Spleen (tissue), 7 donors: Measurements from ENCODE around the gene PITPNM1.

Experiments
- CTCF ChIP-seq, 11 experiments: fragments of 200-600 bp in 7 of 11; fragments of 450-650 bp in 4 of 11; sonication (generic) in 4 of 11; IDR thresholded peaks in 8 of 11; conservative IDR thresholded peaks in 3 of 11; 1 replicate in 7 of 11; 2 replicates in 4 of 11; pipeline versions ENCODE4 v1.4.0 to v1.8.0; 2016 to 2021; ENCODE audit warnings: antibody characterized with exemption in 11 of 11, inconsistent platforms in 4 of 11, mild to moderate bottlenecking in 1 of 11
- POLR2A ChIP-seq, 3 donors: fragments of 450-650 bp; IDR thresholded peaks; one replicate each; pipeline ENCODE4 v1.5.1; 2017; ENCODE audit warnings: antibody characterized with exemption in 3 of 3, mild to moderate bottlenecking in 1 of 3
- donor health status: DM: no; HTN: no; CAD: no; lungs with moderate emphysema.
- donor health status: DM: no; HTN: no; CAD: no.
- donor health status: DM: no; HTN: no; CAD: no.

- TF ChIP-seq CTCF (IDR thresholded peaks at IDR 0.05 in 8 of 11, conservative IDR thresholded peaks at IDR 0.05 in 3 of 11) = no peak
- TF ChIP-seq POLR2A (IDR thresholded peaks at IDR 0.05) = no peak
These were observed 37.1 kb downstream of the PITPNM1 start for GRCh38 chr11:67468056-67468455.
